Peyer's patch (tissue), 4 donors: Measurements from ENCODE around the gene BEND5. TPM values are rescaled to one million over a fixed set of nuclear protein-coding genes. Genes with fewer than 3 reads are reported as not detected.

Experiments used
- DNase-seq, 3 donors: peaks; one replicate each; pipeline ENCODE4 v3.0.0-alpha.2; 2017 to 2019
- H3K27ac ChIP-seq, 4 donors: fragments of 200-600 bp; sonication (generic); one replicate each; pipeline ENCODE4 v1.5.1; 2016 to 2019
- H3K27me3 ChIP-seq, 2 donors: fragments of 200-600 bp; sonication (generic); one replicate each; pipeline ENCODE4 v1.5.1; 2019
- H3K36me3 ChIP-seq, 3 donors: fragments of 200-600 bp; sonication (generic); one replicate each; pipeline ENCODE4 v1.5.1; 2016 to 2019
- H3K4me1 ChIP-seq, 4 donors: fragments of 200-600 bp; sonication (generic); one replicate each; pipeline ENCODE4 v1.5.1; 2016 to 2019
- H3K4me3 ChIP-seq, 4 donors: fragments of 200-600 bp; sonication (generic); 1 replicate in 3 of 4; 2 replicates in 1 of 4; pipeline ENCODE4 v1.5.1; 2016 to 2019; ENCODE audit warnings: mild to moderate bottlenecking in 1 of 4
- H3K9me3 ChIP-seq, 4 donors: fragments of 200-600 bp; sonication (generic); one replicate each; pipeline ENCODE4 v1.5.1; 2016 to 2019; ENCODE audit warnings: mild to moderate bottlenecking in 1 of 4
- POLR2A ChIP-seq, 2 donors: fragments of 450-650 bp; IDR thresholded peaks; one replicate each; pipeline ENCODE4 v1.5.1; 2017; ENCODE audit warnings: antibody characterized with exemption in 2 of 2, mild to moderate bottlenecking in 2 of 2, moderate library complexity in 2 of 2
- total RNA-seq, 4 donors: library from RNA; depleted of rRNA; stranded (reverse); fragments of >200 nt; gene quantifications; one replicate each; pipeline ENCODE4 v1.1.0, GENCODE V29; 2016
- TF ChIP-seq, protein P1 (sequence below), 6 experiments: fragments of 450-650 bp in 4 of 6; fragments of 200-600 bp in 2 of 6; sonication (generic) in 1 of 6; IDR thresholded peaks; one replicate each; pipeline ENCODE4 v1.5.1; 2017 to 2019; ENCODE audit warnings: antibody characterized with exemption in 6 of 6, mild to moderate bottlenecking in 3 of 6, moderate library complexity in 1 of 6

The BEND5 gene
- total RNA-seq, 4 donors from 2014 or later, result 0.95 to 18.2 (median 1.6) TPM; not detected in 1

DNA sequence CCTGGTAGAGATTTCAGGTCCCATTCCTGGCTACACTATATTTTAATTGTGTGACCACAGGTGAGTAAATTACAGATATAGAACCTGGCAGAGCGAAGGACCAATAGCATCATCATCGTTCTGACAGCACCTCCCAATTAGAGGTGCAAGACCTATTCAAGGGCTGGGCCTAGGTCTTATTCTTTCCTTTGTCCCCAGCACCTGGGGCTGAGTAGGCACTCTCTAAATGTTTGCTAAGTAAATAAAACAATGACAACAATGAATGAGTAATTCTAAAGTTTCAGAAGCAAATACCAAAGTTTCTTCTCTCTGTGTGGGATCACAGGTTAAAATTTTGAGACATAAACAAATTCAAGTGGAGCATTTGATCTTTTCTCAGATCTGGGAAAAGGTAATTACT, 32.7 kb downstream of the BEND5 start:
- no peak overlapping the region for H3K4me3 ChIP-seq
- no peak for DNase-seq
- H3K9me3 ChIP-seq, result no peaks in the 10 kb centered on the region
- H3K36me3 ChIP-seq, result no peaks in the 10 kb centered on the region
- no peak overlapping the region for H3K27ac ChIP-seq
- TF ChIP-seq, protein P1, sequence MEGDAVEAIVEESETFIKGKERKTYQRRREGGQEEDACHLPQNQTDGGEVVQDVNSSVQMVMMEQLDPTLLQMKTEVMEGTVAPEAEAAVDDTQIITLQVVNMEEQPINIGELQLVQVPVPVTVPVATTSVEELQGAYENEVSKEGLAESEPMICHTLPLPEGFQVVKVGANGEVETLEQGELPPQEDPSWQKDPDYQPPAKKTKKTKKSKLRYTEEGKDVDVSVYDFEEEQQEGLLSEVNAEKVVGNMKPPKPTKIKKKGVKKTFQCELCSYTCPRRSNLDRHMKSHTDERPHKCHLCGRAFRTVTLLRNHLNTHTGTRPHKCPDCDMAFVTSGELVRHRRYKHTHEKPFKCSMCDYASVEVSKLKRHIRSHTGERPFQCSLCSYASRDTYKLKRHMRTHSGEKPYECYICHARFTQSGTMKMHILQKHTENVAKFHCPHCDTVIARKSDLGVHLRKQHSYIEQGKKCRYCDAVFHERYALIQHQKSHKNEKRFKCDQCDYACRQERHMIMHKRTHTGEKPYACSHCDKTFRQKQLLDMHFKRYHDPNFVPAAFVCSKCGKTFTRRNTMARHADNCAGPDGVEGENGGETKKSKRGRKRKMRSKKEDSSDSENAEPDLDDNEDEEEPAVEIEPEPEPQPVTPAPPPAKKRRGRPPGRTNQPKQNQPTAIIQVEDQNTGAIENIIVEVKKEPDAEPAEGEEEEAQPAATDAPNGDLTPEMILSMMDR (IDR thresholded peaks at IDR 0.05), result no peak
- TF ChIP-seq POLR2A (IDR thresholded peaks at IDR 0.05), result no peak
- H3K27me3 ChIP-seq, result no peaks in the 10 kb centered on the region
- no peaks in the 10 kb centered on the region for H3K4me1 ChIP-seq

DNA sequence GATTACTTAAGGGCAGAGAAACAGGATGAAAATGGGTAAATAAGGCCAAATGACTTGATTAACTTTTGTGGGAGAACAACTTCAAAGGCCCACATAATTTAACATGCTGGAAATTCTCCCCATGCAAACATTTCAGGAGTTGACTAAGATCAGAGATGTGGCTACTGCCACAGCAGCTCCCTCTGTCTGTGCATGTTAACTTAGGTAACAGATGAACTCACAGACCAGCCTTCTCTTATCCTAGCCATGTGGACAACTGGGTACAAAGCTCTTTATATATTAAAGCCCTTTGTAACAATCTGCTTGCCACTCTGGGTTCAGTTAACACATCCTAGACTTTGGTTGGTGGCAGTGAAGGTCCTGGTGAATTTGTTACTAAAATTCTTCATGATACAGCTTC, 33.2 kb downstream of the BEND5 start:
- no peaks in the 10 kb centered on the region for H3K36me3 ChIP-seq
- H3K27me3 ChIP-seq, result no peaks in the 10 kb centered on the region
- TF ChIP-seq, protein P1 (IDR thresholded peaks at IDR 0.05), result no peak
- no peak for TF ChIP-seq POLR2A (IDR thresholded peaks at IDR 0.05)
- DNase-seq, result no peak
- H3K4me3 ChIP-seq, result no peak overlapping the region
- H3K27ac ChIP-seq, result no peak overlapping the region
- no peaks in the 10 kb centered on the region for H3K9me3 ChIP-seq
- no peaks in the 10 kb centered on the region for H3K4me1 ChIP-seq

DNA sequence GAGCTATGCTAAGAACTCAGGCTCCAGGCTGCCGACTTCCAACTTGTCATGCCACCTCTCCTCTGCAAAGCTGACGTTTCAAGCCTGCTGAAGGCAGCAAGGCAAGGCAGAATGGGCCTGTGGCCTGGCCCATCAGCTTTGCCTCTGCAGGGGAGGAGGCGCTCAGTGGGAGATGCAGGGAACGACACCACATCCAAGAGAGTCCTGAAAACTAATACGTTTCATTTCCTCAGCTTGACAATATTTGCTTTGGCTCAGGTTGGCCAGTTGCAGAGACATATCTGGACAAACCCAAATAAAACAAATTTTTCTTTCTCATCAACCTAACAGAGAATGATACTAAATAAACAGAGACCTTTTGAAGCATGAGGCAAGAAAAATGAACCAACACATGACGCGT, 35.3 kb downstream of the BEND5 start:
- H3K4me3 ChIP-seq, result no peak overlapping the region
- H3K9me3 ChIP-seq, result no peaks in the 10 kb centered on the region
- H3K36me3 ChIP-seq, result no peaks in the 10 kb centered on the region
- no peaks in the 10 kb centered on the region for H3K27me3 ChIP-seq
- no peaks in the 10 kb centered on the region for H3K4me1 ChIP-seq
- no peak overlapping the region for H3K27ac ChIP-seq
- no peak for TF ChIP-seq POLR2A (IDR thresholded peaks at IDR 0.05)
- TF ChIP-seq, protein P1 (IDR thresholded peaks at IDR 0.05), result no peak
- no peak for DNase-seq

DNA sequence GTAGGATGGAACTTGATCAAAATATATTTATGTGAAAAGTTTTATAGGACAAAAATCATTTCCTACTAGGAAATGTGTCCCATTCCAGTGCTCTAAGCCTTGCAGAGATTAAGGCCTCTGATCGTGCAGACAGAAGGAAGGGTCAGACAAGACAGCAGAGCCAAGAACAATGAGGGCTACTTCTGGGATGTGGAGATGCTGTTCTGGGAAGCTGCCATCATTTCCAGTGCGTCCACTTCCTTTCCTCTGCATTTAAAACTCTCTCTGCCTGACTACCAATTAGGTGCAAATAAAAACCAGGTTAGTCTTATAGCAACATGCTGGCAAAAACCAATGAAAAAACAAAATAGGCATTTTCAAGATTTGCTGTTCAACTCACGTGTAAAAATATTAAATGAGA, 36.1 kb downstream of the BEND5 start:
- H3K4me1 ChIP-seq, result no peaks in the 10 kb centered on the region
- no peaks in the 10 kb centered on the region for H3K9me3 ChIP-seq

DNA sequence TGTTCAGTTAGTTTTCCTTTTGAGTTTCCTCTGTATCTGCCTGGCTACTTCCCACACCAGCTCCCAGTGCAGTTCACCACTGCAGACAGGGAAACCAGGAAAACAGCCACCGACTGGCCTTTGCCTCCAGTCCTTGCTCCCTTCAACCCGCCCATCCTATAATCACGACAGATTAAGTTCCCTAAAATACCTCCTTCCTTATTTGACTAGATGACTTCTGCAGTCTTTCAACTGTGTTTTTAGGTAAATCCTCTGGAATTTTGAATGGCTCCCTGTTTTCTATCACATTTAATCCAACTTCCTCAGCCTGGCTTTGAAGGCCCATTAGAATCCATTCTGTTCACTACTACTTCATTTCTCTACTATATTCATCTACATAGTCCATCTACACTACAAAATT, 37.6 kb downstream of the BEND5 start:
- H3K9me3 ChIP-seq, result no peaks in the 10 kb centered on the region
- no peaks in the 10 kb centered on the region for H3K4me1 ChIP-seq
- no peaks in the 10 kb centered on the region for H3K36me3 ChIP-seq
- no peaks in the 10 kb centered on the region for H3K27me3 ChIP-seq
- no peak overlapping the region for H3K4me3 ChIP-seq
- H3K27ac ChIP-seq, result no peak overlapping the region
- TF ChIP-seq, protein P1 (IDR thresholded peaks at IDR 0.05), result no peak
- TF ChIP-seq POLR2A (IDR thresholded peaks at IDR 0.05), result no peak
- no peak for DNase-seq

More for the DNA sequence above, 36.1 kb downstream of the BEND5 start:
- no peaks in the 10 kb centered on the region for H3K36me3 ChIP-seq
- no peaks in the 10 kb centered on the region for H3K27me3 ChIP-seq
- DNase-seq, result no peak
- H3K27ac ChIP-seq, result no peak overlapping the region
- H3K4me3 ChIP-seq, result no peak overlapping the region
- TF ChIP-seq POLR2A (IDR thresholded peaks at IDR 0.05), result no peak
- TF ChIP-seq, protein P1 (IDR thresholded peaks at IDR 0.05), result no peak

DNA sequence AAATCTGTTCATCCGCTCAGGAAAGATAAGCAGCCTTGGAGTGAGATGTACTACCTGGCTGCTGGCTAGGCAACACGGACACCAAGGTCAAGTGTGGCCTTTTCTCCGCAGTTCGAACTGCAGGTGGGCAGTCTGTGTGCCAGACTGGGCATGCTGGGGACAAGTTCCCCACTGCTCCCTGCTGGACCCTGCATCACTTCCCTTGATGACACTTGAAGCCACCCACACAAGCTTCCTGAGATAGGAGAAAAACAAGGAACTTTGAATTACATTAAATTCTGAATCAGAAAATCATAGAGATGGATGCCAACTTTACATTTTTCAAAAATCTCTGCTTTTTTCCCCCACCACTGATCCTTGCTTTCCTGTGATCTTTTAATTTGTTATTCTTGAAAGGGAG, 38.3 kb downstream of the BEND5 start:
- DNase-seq, result no peak
- Histone ChIP-seq H3K4me1 (no peaks in the 10 kb centered on the region), H3K4me3 (no peak overlapping the region), H3K9me3 (no peaks in the 10 kb centered on the region), H3K36me3 (no peaks in the 10 kb centered on the region), H3K27ac (no peak overlapping the region), H3K27me3 (no peaks in the 10 kb centered on the region)
- TF ChIP-seq POLR2A (IDR thresholded peaks at IDR 0.05), result no peak
- TF ChIP-seq, protein P1 (IDR thresholded peaks at IDR 0.05), result no peak
